Thyroid gland (tissue), 4 donors: ENCODE results near the gene TRIL. TPM values are rescaled to one million over a fixed set of nuclear protein-coding genes. Genes with fewer than 3 reads are reported as not detected.

Source experiments
- DNase-seq, 2 donors: peaks; one replicate each; pipeline ENCODE4 v3.0.0-alpha.2; 2019
- H3K27ac ChIP-seq, 3 donors: fragments of 200-600 bp; sonication (generic); 1 replicate in 2 of 3; 2 replicates in 1 of 3; pipeline ENCODE4 v1.5.1; 2016 to 2019; ENCODE audit warnings: mild to moderate bottlenecking in 1 of 3, moderate library complexity in 1 of 3
- H3K27me3 ChIP-seq: fragments of 200-600 bp; sonication (generic); one replicate; pipeline ENCODE4 v1.5.1; 2019
- H3K36me3 ChIP-seq, 2 donors: fragments of 200-600 bp; sonication (generic); one replicate each; pipeline ENCODE4 v1.5.1; 2016 to 2019
- H3K4me1 ChIP-seq, 2 donors: fragments of 200-600 bp; sonication (generic); one replicate each; pipeline ENCODE4 v1.5.1; 2017 to 2019
- H3K4me3 ChIP-seq, 3 donors: fragments of 200-600 bp; sonication (generic); replicated peaks in 1 of 3; 1 replicate in 2 of 3; 2 replicates in 1 of 3; pipeline ENCODE4 v1.5.1; 2016; ENCODE audit warnings: mild to moderate bottlenecking in 1 of 3
- H3K9me3 ChIP-seq: fragments of 200-600 bp; sonication (generic); one replicate; pipeline ENCODE4 v1.5.1; 2017
- CTCF ChIP-seq, 6 experiments: fragments of 200-600 bp in 3 of 6; fragments of 450-650 bp in 3 of 6; sonication (generic) in 3 of 6; IDR thresholded peaks; one replicate each; pipeline ENCODE4 v1.5.1; 2016 to 2019; ENCODE audit warnings: antibody characterized with exemption in 6 of 6, mild to moderate bottlenecking in 2 of 6, inconsistent platforms in 1 of 6, moderate library complexity in 1 of 6
- POLR2A ChIP-seq, 2 donors: fragments of 450-650 bp; IDR thresholded peaks; one replicate each; pipeline ENCODE4 v1.6.1; 2017; ENCODE audit warnings: antibody characterized with exemption in 2 of 2, mild to moderate bottlenecking in 2 of 2, moderate library complexity in 1 of 2
- WGBS, 2 donors: methylation state at CpG; one replicate each; pipeline ENCODE4 v1.1.5; 2017; 5-methylcytosine and 5-hydroxymethylcytosine counted together
- intact Hi-C: fragments of 100-400 bp; cut with DNase I; formaldehyde crosslinking; loops from one replicate; pipeline ENCODE4 v1.15.1; 2023
- total RNA-seq, 4 donors: library from RNA; depleted of rRNA; stranded (reverse); fragments of >200 nt; gene quantifications; one replicate each; pipeline ENCODE4 v1.2.3, GENCODE V29; 2016

TRIL gene
- total RNA-seq, 4 donors from 2014 or later = 3.3 to 11.0 (median 9.7) TPM

- Histone ChIP-seq H3K27me3 (no peaks in the 10 kb centered on the region), H3K9me3 (no peaks in the 10 kb centered on the region), H3K36me3 (no peaks in the 10 kb centered on the region), H3K4me3 (no peak overlapping the region), H3K4me1 (no peaks in the 10 kb centered on the region), H3K27ac (no peak overlapping the region)
- intact Hi-C loops = no loop called here
- TF ChIP-seq CTCF (IDR thresholded peaks at IDR 0.05) (no peak), POLR2A (IDR thresholded peaks at IDR 0.05) (no peak)
- 96 to 97% methylated on average over 4 to 5 of the region's 5 CpGs for WGBS, 2 donors
- DNase-seq = no peak
These were observed 45.6 kb upstream of the TRIL start for GRCh38 chr7:29003703-29004102.

- no peak for DNase-seq
- intact Hi-C loops = no loop called here
- peaks cover 5 to 11% of the 10 kb centered on the region in 2 donors for H3K4me1 ChIP-seq
- TF ChIP-seq CTCF (IDR thresholded peaks at IDR 0.05) = no peak
- TF ChIP-seq POLR2A (IDR thresholded peaks at IDR 0.05) = no peak
- no peaks in the 10 kb centered on the region for H3K36me3 ChIP-seq
- H3K9me3 ChIP-seq = no peaks in the 10 kb centered on the region
- no peak overlapping the region for H3K4me3 ChIP-seq
- H3K27me3 ChIP-seq = no peaks in the 10 kb centered on the region
- no peak overlapping the region for H3K27ac ChIP-seq
- 98 to 99% methylated on average over 2 of the region's 2 CpGs for WGBS, 2 donors
These were observed 42.6 kb upstream of the TRIL start for GRCh38 chr7:29000717-29001076.

GRCh38 chr7:28999895-29000716 lies 42.0 kb upstream of the TRIL start:
- Histone ChIP-seq H3K4me1 (peaks cover 5 to 11% of the 10 kb centered on the region in 2 donors), H3K27me3 (no peaks in the 10 kb centered on the region), H3K36me3 (no peaks in the 10 kb centered on the region), H3K27ac (no peak overlapping the region), H3K4me3 (no peak overlapping the region), H3K9me3 (no peaks in the 10 kb centered on the region)
- no peak for DNase-seq
- 85 to 88% methylated on average over 12 of the region's 12 CpGs for WGBS, 2 donors
- intact Hi-C loops = no loop called here
- TF ChIP-seq CTCF (IDR thresholded peaks at IDR 0.05) (no peak), POLR2A (IDR thresholded peaks at IDR 0.05) (no peak)

DNA sequence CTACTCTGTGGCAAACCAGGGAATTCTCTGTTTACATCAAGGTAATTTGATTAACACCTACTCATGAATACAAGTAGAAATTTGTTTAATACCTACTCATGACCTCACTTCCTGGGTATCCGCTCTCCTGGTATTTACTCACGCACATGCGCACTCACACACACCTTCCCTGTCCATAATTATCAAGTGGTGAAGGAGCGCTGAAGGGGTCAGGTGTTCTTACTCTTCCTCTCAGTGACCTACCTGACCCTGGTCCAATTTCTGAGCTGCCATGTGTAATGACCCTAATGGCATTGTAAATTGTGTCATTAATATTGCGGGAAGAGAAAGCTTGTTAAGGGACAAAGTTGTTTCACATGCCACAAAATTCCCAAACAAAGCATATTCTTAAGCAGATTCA lies 41.3 kb upstream of the TRIL start:
- Histone ChIP-seq H3K9me3 (no peaks in the 10 kb centered on the region), H3K27ac (no peak overlapping the region), H3K4me1 (peaks cover 5 to 11% of the 10 kb centered on the region in 2 donors), H3K27me3 (no peaks in the 10 kb centered on the region), H3K36me3 (no peaks in the 10 kb centered on the region), H3K4me3 (no peak overlapping the region)
- TF ChIP-seq CTCF (IDR thresholded peaks at IDR 0.05) (no peak), POLR2A (IDR thresholded peaks at IDR 0.05) (no peak)
- DNase-seq = no peak
- intact Hi-C loops = no loop called here
- 95 to 97% methylated on average over 5 of the region's 5 CpGs for WGBS, 2 donors

DNA sequence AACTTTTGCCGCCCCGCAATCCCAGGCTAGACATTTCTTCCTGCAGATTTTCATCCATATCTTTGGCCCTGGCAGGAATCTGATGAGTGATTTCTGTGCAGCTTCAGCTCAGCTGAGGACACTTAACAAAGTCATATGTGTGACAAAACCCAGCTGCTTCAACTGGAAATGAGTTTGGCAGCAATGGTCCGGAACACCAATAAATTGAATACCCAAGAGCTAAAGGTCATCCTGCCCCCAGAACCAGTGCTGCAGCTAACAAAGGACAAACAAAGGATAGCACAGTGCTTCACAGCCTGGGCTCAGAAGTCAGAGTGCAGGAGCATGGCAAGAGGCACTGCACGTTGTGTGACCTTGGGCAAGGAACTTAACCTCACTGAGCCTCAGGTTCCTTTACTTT lies 40.0 kb upstream of the TRIL start:
- 70 to 71% methylated on average over 4 of the region's 4 CpGs for WGBS, 2 donors
- intact Hi-C loops = no loop called here
- no peak for TF ChIP-seq POLR2A (IDR thresholded peaks at IDR 0.05)
- no peak for TF ChIP-seq CTCF (IDR thresholded peaks at IDR 0.05)
- H3K27me3 ChIP-seq = no peaks in the 10 kb centered on the region
- H3K27ac ChIP-seq = no peak overlapping the region
- H3K36me3 ChIP-seq = no peaks in the 10 kb centered on the region
- peak in 1 of 2 donors; percentile 16 for DNase-seq
- peaks cover 5 to 11% of the 10 kb centered on the region in 2 donors for H3K4me1 ChIP-seq
- H3K4me3 ChIP-seq = no peak overlapping the region
- H3K9me3 ChIP-seq = no peaks in the 10 kb centered on the region
